ENCODE data around the gene SLIT3.

SLIT3 gene

DNA sequence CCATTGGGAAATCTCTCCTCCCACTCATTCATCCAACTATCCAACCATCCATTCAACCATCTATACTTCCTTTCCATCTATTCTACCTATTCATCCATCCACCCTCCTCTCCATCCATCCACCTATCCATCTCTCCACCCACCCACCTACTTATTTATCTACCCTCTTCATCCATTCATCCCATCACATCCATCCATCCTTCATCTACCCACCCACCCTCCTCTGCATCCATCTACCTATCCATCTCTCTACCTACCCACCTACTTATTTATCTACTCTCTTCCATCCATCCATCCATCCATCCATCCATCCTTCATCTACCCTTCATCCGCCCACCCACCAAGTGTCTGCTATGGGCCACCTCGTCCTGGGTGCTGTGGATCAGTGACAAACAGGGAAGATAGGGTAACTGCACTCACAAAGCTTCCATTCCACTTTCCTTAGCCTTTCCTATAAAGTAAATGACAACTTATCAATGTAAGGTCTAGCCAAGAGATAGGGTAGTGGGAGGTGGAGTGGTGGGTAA lies 625.0 kb downstream of the SLIT3 start:
- no peak for DNase-seq

DNA sequence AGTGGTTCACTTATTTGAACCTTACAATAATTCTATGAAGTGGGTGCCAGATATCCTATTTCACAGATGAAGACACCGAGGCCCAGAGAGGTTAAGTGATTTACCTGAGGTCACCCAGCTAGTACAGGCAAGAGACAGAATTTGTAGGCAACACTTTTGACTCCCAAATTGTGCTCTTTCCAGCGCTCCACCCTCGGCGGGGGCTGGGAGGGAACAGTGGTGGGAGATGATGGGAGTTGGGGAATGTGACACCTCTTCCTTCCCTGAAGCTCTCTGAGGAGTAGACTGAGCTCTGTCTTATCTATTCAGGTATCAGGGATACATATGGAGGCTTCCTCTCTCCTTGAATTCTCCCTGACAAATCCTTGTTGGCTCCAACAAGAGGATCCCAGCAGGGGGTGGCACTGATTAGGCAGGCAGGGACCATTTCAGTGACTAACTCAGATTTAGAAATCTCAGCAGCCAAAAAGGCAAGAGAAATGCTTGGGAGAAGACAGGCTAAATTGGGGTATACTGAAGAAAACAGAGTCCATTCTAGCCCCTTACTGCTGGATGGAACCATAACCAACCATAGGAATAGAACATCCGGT lies 626.0 kb downstream of the SLIT3 start:
- no peak for DNase-seq

DNA sequence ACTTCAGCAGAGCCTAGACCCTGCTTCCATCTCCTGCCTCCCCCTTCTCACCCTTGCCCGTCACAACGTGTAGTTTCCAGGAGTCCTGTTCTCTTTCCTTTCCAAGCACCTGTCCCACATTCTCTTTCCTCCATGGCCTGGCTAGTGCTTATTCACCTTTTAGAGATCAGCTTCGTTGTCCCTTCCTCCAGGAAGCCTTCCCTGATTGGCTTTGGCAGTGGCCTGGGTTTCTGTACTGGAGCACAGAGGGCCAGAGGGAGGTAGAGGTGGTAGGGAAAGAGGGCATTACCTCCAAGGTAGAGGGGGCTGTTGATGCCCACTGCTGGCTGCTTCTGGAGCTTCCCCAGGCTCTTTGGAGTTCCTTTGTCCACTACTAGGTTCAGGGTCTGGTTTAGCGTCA lies 628.1 kb downstream of the SLIT3 start:
- DNase-seq, result no peak

DNA sequence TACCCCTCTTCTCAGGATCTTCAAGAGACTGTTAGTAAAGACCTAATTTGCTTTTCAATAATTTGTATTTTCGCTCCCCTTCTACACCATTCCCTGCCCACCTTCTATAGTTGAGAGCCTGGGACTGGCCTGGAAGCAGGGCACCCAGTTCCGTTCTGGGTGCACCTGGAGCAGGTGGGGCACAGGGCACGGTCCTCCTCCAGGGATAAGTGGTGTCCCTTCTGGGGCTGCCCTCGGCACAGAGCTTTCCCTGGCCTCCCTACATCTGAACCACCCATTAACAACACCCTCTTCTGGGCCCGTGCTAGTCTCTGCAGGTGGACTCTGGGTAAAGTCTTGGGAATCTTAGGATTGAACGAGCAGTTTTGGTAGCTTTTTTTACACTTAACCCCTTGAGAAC lies 628.9 kb downstream of the SLIT3 start:
- no peak for DNase-seq

DNA sequence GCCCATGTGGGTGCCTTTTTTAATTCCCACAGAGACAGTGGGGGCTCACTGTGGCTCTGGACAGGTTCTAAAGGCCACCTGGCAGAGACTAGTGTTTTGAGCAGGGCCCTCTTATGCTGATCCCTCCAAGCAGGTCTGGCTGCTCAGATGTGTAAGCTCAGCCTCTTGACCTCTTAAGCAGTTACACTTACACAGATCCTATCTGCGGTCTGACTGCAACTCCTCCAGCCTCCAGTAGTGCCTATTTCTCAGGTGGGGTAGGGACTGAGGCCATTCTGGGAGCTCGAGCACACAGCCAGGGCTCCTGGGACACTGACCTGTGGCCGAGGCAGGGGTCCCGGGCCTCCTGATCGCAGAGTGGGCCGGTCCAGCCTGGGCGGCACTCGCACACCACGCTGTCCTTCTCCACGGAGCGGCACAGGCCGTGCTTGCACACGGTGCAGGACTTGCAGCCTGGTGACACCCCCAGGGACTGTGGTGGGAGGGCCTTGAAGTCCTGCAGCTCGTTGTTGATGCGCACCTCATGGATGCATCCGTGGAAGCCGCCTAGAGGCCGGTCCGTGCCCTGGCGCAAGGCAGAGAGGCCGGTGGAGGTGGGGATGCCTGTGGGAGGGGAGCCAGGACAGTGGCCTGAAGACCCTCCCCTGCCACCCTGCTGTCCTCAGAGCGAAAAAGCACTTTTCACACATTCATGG lies 629.9 kb downstream of the SLIT3 start:
- DNase-seq, result no peak

DNA sequence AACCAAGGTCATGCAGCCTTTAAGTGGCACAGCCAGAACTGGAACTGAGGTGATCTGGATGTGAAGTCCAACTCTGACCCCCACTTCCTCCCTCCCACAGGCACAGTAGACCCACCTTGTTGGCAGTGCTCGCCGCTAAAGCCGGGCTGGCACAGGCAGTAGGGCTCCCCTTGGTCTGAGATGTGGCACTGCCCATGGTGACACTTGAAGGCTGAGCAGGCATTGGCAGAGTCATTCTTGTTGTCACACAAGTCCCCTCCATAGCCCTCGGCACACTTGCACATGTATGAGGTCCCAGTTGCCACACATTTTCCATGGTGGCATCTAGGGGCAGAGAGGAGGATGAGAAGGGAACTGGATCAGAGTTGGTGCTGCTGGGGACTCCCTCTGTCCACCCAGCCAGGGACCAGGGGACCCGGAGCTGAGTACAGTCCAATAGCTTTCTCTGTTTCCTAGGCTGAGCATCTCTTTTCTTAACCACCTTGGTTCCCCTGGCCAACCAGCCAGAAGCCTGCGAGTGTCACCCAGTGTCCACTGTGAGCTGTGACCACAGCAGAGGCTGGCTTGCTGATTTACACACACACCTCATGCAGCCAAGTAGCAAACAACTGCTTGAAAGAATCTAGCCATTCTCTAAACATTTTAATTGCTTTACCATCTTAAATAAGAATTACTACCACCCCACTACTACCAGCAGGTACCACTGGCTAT lies 631.1 kb downstream of the SLIT3 start:
- no peak for DNase-seq

DNA sequence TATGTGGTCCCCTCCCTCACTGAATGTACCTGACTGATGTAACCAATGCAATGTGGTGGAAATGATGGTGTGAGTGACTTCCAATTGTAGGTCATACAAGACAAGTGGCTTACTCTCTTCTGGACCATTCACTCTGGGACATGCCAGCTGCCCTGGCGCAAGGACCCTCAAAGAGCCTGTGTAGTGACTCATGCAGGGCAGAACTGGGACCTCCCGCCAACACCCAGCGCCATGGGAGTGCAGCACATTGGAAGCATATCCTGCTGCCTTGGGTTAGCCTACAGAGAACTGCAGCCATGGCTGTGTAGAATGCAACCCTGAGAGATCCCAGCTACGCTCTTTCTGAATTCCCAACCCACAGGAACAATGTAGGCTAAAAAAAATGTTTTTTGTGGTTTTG lies 631.8 kb downstream of the SLIT3 start:
- DNase-seq, result no peak

DNA sequence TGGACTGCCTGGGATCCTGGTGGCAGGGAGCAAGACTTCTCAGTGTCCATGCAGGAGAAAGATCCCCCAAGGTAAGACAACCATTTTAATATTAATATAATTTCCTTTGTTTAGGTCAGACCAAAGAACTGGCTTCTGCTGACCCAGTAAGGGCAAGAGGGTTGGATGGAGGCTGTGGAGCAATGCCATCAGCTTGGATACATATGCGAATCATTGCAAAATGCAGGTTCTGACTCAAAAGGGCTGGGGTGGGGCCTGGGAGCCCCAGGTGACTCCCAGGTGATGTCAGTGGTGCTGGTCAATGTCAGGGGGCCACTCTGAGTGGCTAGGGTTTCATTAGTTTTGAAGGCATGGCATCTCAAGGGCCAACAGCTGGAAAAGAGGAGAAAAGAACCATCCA lies 632.9 kb downstream of the SLIT3 start:
- DNase-seq, result no peak

DNA sequence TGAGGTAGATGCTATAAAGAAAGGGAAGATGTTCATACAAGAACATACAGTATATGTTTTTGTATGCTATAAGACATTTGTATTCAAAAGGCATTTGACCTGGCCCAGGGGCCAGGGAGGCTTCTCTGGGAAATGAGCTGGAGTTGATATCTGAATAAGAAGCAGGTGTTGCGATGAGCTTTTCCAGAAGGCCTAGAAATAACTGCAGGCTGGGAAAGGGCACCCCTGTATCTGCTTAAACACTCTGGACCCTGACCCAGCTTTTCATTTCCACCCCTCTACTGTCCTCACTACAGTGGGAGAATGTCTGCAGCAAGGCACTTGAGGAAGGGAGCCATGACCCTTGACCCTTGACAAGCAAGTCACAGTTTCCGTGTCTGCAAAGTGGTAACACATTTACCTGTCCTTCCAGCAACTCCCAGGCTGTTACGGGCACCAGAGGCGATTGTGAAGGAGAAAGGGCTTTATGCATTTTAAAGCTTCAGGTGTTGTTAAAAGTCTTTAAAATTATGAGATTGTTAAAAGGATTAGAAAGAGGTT lies 633.6 kb downstream of the SLIT3 start:
- no peak for DNase-seq

DNA sequence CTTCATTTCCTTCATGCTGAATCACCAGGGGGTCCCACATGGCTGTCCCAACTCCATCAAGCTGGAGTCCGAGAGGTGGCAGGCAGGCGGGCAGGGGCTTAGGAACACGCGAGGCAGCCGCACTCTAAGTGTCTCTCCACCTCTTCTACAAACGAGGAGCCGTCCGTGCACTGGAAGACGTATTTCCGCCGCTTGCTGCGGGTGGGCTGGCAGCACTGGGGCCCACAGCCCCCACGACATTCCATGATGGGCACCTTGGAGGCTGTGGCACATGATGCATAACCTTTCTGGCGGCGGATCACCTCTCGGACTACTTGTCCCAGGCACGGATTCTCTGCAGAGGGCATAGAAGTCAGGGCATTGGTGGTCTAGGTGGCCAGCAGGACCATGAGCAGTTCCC lies 634.6 kb downstream of the SLIT3 start:
- no peak for DNase-seq

DNA sequence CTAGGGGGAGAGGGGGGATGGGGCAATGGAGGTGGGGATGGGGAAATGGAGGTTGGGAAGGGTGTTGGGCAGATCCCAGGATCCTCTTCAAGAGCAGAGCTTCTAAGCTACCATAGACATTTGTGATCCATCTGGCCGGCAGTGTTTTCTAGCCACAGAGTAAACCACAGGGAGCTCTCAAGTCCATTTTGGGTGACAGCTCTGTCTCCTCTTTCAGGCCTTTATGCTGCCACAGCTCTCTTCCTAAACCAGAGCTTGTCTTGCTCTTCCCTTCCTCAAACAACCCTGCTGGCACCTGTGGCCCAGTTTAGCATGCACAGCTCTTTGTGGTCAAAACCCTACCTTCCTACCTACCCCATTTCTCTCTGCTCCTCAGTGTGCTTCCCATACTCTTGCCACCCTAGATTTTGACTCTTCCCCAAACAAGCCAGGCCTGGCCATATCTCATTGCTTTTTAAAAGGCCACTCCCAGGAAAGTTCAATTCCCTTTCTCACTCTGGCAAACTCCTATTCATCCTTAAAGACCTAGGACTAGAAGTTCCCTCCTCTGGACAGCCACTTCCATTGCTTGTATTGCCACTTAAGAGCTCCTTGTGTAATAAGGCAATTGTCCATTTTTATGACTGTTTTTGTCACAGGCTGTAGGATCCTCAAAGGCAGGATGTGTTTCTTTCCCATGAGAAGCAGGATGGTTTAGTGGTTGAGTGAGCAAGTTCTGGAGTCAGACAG lies 637.5 kb downstream of the SLIT3 start:
- no peak for DNase-seq

DNA sequence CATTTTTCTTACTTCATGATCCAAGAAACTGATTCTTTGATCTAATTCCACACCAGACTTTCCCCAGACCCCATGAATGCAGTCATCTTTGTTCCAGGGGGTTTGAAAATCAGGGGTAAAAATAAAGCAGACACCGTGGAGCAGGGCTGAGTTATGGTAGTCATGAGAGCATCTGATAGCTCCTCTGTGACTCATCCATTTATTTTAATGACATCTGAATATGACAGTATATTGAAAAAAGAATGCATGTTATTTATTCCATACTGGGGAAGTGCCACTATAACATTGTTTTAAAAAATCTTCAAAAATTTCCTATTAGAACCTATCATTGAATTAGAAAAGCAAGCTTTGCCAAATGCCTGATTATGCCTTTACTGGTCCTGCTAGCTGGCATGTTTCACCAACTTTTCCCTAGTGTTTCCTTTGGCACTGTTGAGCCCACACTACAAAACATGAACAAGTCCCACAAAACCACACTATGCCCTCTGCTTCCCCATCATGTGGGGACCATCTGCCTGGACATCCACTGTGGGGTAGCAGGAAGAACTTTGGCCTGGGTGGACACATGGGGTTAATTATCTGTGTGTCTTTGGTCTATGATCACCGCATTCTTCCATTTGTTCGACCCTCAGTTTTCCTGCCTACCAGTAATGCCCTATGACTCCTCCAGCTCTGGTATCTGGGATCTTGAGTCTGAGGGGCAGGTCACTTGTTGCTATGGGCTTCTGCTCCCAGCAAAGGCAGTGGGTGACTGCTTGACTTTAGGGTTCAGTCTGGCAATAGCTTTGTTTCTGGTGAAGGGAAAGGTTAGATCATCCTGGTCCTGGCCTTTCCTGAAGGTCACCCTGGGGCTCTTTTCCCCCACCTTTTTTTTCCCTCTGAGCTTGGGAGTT lies 639.1 kb downstream of the SLIT3 start:
- no peak for DNase-seq

DNA sequence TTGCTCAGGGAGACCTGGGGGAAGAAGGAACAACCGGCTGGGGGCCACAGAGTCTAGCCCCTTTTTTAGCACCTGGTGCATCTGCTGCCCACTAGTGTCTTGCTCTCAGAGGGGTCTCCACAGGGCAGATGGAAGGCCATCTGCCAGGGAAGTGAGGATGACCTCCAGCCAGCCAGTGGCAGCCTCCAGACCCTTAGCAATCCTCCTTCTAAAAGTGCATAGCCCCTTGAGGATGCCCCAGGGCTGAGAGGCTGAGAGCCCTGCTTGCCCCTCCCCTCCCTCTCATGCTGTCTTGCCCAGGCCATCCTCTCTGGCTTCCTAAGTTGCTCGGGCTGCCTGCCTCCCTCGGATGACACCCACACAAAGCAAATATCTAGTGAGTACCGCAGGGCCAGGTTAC lies 640.2 kb downstream of the SLIT3 start:
- no peak for DNase-seq

DNA sequence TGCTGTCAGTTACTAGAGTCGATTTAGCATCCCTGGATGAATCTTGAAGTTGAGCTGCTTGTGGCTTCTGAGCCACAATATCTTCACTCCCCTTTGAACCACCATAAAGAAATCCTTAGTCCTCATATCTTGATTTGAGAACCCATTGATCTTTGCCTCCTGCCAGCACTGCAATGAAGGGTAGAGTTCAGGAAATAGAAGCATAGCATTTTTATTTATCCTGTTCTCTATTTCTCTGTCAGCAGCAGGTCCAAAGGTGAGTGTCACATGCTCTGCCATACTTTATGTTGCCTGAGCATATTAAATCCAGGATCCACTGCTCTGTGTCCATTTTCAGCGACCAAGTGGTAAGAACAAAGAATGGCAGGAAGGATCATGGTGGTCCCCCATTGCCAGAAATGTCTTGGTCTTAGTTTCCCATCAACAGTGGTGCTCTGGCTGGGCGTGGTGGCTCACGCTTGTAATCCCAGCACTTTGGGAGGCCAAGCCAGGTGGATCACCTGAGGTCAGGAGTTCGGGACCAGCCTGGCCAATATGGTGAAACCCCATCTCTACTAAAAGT lies 641.6 kb downstream of the SLIT3 start:
- no peak for DNase-seq

DNA sequence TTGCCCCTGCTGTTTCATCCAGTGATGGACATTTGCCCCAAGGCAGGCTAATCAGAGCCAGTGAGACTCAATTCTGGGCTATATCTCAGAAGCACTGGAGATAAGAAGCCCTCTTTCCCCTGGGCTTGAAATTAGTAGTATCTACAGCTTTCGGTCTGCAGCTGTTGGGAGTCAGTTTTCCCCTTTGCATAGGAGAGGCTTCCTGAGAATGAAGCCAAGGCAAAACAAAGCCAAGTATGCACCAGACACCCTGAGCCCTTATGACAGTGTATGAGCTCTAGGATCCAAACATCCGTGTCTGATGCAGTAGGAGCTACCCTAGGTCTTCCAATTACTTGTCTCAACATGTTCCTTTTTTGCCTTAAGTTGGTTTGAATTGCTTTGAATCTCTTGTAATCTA lies 642.5 kb downstream of the SLIT3 start:
- no peak for DNase-seq

DNA sequence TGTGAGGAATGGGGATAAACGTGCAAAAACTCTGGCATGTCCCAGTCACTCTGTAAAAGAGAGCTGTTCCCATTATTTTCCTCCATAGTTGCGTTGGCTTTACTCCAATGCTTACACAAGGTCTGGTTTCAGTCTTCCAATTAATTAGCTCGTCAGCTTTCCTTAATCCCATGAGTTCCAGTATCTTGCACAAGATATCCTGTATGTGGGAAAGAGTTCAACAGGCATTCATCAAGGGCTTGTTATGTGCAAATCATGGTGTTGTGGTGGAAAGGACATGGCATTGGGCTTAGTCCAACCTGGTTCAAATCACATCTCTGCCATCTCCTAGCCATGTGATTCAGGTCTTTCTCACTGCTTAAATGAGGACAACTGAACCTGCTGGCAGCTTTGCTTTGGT lies 644.3 kb downstream of the SLIT3 start:
- DNase-seq, result no peak

DNA sequence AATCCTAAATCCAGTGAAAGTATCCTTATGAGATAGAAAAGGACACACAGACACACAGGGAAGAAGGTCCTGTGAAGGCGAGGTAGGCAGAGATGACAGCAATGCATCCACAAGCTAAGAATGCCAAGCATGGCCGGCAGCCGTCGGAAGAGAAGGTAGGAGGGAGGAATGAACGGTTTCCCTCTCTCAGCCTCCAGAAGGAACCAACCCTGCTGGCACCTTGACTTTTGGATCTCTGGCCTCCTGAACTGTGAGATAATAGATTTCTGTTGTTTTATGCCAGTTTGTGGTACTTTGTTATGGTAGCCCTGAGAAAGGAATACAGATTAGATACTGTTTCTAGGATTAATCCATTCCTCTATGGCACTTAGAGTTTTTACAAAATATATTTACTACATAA lies 645.6 kb downstream of the SLIT3 start:
- DNase-seq, result no peak

DNA sequence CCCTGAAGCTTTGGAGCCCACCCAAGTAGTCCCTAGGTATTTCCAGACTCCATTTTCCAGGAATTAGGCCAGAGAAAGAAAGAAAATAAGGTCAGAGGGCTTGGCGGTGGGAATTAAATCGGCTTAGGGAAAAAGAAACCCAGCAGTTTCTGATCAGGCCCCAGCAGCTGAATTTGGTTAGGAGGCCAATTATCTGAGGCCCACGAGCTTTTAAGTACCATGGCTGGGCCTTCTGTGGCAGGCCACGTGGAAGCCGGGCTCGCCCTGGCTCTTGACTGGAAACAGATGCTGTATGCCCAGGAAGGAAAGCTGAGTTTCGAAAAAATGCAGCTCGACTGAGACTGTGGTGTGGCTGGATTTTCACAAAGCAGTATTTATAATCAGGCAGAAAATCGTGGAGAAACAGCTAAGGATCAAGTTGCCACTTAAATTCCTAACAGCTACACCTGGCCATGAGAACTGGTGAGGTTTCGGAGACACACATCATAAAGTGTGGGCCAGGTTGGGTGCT lies 646.7 kb downstream of the SLIT3 start:
- DNase-seq, result no peak

DNA sequence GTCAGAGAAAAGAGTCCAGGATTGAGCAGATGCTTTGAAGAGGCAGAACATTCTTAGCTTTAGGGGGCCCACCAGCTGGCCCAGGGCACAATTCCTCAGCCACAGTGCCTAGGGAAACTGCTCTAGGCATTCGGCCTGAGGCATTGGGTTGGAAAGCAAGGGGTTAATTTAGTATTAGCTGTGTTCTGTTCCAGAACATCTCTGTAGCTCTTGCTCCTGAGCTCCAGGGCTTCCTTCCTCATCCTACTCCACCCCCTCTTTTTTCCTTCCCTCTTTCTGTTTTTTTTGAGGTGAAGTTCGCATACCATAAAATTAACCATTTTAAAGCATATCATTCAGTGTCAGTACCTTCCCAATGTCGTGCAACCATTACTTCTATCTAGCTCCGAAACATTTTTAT lies 647.3 kb downstream of the SLIT3 start:
- DNase-seq, result no peak

DNA sequence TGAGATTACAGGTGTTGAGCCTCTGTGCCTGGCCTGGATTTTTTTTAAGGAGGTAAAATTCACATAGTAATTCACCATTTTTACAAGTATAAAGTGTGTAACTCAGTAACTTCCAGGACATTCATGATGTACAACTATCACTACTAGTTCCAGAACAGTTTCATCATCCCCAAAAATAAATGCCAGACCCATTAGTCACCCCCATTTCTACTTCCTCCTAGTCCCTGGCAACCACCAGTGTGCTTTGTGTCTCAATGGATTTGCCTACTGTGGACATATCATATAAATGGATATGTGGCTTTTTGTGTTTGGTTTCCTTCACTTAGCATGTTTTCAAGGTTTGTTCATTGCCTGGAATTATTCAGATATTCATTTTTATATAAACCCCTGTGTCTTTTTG lies 649.3 kb downstream of the SLIT3 start:
- DNase-seq, result no peak

DNA sequence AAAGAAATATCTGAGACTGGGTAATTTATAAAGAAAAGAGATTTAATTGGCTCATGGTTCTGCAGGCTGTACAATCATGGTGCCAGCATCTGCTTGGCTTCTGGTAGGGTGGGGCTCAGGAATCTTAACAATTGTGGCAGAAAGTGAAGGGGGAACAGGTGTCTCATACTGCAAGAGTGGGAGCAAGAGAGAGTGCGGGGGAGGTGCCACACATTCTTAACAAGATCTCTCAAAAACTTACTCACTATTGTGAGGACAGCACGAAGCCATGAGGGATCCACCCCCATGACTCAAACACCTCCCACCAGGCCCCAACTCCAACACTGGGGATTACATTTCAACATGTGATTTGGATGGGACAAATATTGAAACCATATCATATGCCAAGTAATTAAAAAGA lies 651.6 kb downstream of the SLIT3 start:
- no peak for DNase-seq

DNA sequence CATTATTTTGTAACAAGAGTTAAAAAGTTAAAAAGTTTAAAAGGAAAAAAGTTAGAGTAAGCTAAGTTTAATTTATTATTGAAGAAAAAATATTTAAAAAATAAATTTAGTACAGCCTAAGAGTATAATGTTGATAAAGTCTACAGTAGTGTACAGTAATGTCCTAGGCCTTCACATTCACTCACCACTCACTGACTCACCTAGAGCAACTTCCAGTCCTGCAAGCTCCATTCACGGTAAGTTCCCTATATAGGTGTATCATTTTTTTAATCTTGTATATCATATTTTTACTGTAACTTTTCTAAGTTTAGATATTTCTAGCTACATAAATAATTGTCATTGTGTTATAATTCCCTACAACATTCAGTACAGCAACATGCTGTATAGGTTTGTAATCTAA lies 652.4 kb downstream of the SLIT3 start:
- DNase-seq, result no peak
